ENCODE results near the gene PEX5. TPM values are rescaled to one million over a fixed set of nuclear protein-coding genes. Genes with fewer than 3 reads are reported as not detected.

PEX5 gene
- total RNA-seq, 1 donor: 24.3 TPM

DNA sequence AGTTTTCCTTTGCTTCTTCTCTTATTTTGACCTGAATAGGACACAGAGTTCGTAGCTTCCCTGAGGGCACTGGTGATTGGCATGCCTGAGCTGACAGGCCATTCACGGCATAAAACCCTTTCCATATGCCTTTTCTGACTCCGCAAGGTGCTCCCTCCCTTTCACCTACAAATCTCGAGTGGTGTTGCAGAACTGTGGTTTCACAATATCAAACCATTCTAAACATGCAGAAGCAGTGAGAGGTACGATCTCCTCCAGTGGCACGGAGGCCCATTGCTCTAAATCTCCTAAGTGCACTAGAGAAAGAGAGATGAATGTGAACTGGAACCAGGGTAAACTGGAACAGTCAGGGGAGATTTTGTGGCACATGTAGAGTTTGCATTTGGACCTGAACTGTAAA lies 35.4 kb upstream of the PEX5 start:
- DNase-seq (ENCODE audit: low read depth): no peak
- TF ChIP-seq, protein P1, sequence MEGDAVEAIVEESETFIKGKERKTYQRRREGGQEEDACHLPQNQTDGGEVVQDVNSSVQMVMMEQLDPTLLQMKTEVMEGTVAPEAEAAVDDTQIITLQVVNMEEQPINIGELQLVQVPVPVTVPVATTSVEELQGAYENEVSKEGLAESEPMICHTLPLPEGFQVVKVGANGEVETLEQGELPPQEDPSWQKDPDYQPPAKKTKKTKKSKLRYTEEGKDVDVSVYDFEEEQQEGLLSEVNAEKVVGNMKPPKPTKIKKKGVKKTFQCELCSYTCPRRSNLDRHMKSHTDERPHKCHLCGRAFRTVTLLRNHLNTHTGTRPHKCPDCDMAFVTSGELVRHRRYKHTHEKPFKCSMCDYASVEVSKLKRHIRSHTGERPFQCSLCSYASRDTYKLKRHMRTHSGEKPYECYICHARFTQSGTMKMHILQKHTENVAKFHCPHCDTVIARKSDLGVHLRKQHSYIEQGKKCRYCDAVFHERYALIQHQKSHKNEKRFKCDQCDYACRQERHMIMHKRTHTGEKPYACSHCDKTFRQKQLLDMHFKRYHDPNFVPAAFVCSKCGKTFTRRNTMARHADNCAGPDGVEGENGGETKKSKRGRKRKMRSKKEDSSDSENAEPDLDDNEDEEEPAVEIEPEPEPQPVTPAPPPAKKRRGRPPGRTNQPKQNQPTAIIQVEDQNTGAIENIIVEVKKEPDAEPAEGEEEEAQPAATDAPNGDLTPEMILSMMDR (IDR thresholded peaks at IDR 0.05; ENCODE audit: insufficient read depth, low read length): no peak
- no peak overlapping the region for H3K4me3 ChIP-seq (ENCODE audit: low read depth, low read length)

DNA sequence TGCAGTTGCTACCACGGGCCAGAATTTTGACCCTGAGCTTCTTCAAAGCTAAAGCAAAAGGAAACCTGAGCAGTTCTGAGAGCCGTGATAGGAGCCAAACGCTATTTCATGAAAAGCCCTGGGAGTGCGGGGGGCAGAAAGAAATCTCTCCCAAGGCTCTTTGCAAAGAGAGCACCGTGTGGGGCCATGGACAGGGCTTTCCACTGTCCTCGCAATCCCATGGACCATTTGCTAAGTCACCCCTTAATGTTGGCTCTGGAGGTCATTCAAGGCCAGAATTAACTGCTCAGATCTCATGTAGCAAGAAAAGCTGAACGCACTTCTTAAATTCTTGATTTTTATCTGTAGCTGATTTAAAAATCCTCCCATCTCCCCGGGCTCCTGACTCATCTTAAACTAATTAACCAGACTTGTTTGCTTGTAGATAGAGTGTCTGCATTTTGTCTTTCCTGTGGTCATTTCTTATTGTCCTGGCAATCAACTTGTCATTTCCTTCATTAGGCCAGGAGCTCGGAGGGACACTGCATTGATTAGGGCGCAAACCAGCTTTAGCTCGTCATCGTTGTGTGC lies 34.5 kb upstream of the PEX5 start:
- no peak for DNase-seq (ENCODE audit: low read depth)
- TF ChIP-seq, protein P1 (IDR thresholded peaks at IDR 0.05; ENCODE audit: insufficient read depth, low read length): no peak
- no peak overlapping the region for H3K4me3 ChIP-seq (ENCODE audit: low read depth, low read length)

DNA sequence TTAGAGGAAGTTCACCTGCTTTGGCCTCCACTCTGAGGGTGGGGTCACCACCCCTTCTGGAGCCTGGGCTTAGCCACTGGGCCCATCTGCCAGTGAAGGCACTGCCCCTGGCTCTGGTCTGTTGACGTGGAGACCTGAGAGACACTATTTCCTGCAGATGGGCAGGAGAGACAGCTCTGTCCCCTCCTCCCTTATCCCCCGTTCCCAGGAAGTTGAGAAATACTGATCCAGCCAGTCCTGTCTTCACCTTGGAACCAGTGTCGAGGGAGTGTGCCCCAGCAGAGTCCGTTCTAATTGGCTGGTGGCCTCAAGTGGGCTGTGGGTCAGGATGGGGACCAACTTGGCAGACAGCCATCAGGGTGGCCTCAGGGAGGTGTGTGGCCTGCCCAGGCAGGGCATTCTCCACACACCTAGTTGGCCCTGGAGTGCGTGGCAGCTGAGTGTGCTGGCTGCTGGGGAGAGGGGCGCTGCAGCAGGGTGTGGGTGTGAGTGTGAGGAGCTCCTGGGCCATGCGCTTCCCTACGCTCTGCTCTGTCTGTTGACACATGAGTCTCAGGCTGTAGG lies 33.9 kb upstream of the PEX5 start:
- TF ChIP-seq, protein P1 (IDR thresholded peaks at IDR 0.05; ENCODE audit: insufficient read depth, low read length): no peak
- DNase-seq (ENCODE audit: low read depth): no peak
- H3K4me3 ChIP-seq (ENCODE audit: low read depth, low read length): no peak overlapping the region

DNA sequence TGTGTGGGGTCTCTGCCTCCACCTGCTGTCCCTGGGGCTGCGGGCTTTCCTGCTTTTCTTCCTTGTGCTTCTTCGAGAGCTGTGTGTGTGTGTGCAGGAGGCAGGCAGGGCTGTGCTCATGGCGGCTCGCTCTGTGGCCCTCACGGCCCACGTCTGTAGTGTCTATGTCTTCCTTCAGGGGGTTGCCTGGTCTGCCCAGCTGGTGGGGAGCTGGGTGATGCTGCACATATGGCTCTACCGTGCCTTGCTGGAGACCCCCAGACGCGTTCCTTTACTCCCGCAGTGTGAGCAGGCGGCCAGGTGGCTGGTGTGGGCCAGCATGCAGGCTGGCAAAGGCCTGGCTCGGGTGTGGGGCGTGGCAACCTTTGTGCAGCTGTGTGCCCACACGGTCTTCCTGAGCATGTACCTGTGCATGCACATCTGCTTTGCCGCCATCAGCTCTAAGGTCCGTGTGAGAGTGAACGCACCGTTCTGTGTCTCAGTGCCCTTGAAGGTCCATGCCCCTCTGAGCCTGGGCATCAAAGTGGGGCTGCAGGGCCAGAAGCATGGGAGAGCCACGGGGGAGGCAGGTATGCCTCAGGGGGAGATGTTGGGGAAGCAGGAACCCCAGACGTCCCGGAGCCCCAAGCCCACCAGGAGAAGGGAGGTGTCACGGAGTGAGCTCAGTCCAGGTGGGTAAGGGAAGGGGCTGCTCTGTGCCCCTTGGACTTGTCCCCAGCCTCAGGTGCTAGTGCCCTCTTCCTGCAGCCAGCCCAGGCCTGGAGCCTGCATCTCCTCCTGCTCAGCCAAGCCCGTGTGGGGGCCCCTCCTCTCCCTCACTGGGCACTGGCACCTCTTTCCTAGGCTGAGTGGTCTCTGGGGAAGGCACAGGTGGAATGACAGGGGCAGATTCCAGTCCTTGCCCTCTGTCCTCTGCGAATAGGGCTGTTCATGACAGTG lies 33.0 kb upstream of the PEX5 start:
- TF ChIP-seq, protein P1 (IDR thresholded peaks at IDR 0.05; ENCODE audit: insufficient read depth, low read length): no peak

DNA sequence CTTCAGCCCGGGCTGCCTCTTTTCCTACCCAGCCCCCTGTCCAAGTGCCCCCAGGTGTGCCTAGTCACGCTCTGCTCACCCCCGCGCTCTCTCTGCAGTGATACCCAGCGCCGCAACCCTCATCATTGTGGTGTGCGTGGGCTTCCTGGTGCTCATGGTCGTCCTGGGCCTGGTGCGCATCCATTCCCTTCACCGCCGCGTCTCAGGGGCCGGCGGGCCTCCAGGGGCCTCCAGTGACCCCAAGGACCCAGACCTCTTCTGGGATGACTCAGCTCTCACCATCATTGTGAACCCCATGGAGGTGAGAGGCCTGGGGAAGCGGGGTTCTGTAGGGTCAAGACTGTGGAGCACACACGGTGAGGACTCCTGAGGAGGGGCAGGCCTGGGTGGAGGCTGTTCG lies 32.1 kb upstream of the PEX5 start:
- H3K4me3 ChIP-seq (ENCODE audit: low read depth, low read length): no peak overlapping the region
- DNase-seq (ENCODE audit: low read depth): no peak
- TF ChIP-seq, protein P1 (IDR thresholded peaks at IDR 0.05; ENCODE audit: insufficient read depth, low read length): no peak

More for the DNA sequence above, 33.0 kb upstream of the PEX5 start:
- no peak for DNase-seq (ENCODE audit: low read depth)
- H3K4me3 ChIP-seq (ENCODE audit: low read depth, low read length): no peak overlapping the region

DNA sequence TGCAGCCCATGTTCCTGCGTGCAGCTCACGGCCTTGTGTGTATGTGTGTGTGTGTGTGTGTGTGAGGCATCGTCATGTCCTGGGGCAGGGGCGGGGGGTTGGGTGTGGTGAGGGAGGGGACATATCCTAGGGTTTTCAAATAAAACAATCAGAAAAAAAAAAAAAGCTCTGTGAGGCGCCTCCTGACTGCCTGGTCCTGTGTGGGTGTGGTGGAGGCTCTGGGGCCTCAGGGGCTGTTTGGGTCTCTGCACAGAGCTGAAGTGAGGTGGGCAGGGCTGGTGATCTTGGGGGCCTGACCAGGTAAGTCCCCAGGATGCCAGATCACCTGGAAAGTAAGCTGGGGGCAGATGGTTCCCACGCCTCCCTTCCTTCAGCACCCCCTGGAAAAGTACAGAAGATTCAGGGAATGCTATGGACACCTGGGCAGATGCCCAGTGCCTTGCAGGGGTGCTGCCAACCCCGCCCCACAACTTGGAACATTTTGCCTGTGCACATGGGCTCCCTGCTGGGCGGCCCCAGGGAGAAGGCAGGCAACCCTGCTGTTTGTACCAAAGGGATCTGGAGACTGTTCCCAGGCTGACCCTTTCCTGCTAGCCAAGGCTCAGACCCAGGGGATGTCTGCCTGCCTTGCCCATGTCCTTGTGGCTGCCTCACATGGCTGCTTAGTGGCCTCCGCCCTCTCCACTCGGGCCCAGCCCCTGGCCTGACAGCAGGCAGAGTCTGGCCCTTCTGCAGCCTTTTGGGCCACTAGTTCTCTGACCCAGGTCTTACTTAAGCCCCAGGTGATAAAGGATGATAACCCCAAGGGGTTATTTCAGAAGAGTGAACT lies 30.5 kb upstream of the PEX5 start:
- TF ChIP-seq, protein P1 (IDR thresholded peaks at IDR 0.05; ENCODE audit: insufficient read depth, low read length): no peak
- H3K4me3 ChIP-seq (ENCODE audit: low read depth, low read length): no peak overlapping the region
- DNase-seq (ENCODE audit: low read depth): no peak

Data from fibroblast of the aortic adventitia (primary cell).